ENCODE results near the gene NEK2.
"Not testable (repeated sequence)": the region's sequence is repeated elsewhere in the genome, so short reads cannot be mapped to it uniquely, and the experiment has no call there.

Gene NEK2

DNA sequence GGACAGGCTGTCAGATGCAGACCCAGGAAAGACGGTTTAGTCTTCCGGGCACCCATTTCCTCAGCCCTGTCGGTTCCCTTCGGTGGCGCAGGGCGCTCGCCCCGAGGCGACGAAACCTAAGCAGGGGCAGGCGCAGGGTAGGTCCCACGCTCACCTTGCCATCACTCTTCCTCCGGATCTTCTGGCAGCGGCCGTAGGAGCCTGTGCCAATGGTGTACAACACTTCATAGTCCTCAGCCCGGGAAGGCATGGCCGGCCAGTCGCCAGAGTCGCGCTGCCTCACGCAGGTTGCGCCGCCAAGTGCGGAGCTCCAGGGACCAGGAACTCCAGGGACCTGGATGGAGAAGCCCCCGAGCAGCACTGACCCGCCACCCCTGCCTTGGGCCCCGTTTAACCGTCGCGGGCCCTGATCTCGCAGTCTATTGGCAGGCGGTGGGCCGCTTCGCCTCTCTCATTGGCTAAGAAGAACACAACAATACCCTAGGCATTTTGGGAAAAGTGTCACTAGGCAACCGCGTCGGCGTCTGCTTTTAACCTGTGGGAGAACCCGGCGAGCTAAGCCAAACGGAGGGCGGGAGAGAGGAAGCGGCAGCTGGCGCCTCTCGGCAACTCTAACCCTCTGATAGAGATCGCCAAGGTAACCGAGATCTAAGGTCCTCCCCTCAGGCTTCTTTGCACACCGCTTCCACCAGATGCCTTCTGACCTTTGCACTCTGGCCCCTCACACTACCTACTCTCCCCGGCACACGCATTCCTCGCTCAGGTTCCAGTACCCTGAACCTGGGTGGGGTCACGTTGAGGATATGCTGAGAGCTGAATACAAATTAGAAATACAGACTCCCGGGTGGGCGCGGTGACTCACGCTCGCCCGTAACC, at the start of gene NEK2:
Gene NEK2, minus strand, starts transcription at position 392 of the 876 bp plus-strand sequence. Its CDS starts 142 bp downstream, at position 250.
- peak; percentile 88 for DNase-seq

DNA sequence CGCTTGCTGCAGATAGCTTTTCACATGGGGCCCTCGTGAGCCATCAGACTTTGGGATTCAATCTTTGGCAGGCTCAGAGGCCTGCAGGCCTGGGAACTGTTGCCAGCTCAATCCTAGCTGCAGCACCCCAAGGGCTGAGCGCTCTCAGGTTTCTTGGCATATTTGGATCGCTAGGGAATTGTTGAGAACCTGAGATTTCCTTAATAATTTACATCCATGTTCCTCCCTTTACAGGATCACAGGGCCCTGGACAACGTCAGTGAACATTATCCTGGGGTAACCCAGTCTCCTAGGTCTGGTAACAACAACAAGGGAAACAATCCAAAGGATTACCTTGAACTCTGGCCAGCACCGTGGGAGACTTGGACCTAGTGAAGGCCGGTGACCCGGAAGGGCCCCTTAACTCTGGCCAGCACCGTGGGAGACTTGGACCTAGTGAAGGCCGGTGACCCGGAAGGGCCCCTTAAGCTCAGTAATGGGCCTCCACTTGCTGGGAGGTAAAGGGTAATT, 49.3 kb upstream of the NEK2 start:
- no peak for DNase-seq

DNA sequence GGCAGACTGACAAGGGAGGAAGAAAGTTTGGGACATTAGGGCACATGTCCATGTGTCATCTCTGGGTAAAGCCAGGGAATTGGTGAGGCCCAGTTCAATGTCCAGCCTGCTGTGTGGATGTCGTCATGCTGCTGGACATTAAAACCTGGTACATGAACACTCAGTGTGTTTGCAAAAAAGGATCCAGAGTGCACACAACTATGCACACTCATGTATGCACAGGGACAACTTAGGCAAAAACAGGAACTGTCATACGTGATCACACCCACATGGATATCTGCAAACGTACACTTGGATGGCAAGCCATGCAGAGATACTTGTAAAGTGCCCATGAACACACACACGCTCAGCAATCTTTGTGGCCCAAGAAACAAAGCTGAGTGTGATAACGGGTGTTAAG, 47.9 kb upstream of the NEK2 start:
- DNase-seq: no peak

DNA sequence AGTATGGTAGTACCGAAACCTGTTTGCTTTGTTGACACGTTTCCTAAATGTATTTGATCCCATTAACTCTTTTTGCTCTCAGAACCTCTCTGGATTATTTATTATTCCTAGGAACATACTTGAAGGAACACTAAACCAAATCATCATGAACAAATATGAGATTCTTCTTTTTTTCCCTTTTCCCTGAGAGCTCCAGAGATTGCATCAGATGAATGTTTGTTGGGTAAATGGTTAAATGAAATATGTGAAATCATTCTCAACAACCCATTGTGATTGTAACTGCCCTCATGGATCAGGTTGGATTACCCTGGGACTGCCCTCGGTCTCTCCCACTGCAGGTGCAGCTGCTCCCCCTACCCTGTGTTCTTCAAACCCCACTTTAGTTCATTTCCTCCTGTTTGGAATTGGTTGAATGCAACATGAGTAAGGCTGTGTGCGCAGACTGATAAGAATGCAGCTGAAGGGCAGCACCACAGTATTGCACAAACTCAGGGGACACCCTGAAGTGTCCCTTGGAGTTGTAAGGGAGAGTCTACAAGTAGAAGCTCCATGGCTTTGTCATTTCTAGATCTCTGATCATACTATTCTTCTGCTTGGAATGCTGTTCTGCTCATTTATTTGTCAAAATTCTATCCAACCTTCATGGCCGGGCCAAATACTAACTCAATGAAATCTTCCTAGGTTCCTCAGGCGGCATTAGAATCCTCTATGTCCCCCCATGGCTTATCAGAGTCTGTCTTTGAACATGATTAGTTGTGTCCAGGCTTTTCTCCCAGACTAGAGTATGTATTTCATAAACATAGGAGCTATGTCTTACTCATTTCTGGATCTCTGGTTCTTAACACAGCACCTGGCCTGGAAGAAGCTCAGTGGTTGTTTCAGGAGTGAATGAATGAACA, 47.1 kb upstream of the NEK2 start:
- DNase-seq: no peak

DNA sequence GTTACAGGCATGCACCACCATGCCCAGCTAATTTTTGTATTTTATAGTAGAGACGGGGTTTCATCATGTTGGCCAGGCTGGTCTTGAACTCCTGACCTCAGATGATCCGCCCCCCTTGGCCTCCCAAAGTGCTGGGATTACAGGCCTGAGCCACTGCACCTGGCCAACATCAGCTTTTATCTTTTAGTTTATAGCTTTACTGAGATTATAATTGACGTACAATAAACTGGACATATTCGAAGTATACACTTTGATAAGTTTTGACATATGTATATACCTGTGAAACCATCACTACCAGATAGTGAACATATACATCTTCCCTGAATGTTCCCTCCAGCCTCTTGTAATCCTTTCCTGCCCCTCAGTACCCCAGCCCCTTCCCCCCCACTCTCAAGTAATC, 41.1 kb upstream of the NEK2 start:
- DNase-seq: not testable (repeated sequence)

DNA sequence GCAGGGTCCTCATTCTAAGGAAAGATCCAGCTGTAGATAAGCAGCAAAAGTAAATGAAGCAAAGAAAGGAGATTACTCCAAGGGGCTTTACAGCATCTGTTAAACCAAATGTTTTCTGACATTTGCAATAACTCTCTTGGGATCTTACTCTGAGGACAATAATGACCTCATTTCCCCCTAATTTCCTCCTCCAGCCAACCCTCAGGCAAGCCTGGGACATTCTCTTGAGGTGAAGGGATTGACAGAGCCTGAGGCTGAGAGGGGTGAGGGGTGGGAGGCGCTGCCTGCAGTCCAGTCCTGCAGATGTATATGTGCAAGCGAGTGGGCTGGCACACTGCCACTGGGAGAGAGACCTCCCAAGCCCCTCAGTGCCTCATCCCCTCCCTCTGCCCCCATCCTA, 40.5 kb upstream of the NEK2 start:
- no peak for DNase-seq

DNA sequence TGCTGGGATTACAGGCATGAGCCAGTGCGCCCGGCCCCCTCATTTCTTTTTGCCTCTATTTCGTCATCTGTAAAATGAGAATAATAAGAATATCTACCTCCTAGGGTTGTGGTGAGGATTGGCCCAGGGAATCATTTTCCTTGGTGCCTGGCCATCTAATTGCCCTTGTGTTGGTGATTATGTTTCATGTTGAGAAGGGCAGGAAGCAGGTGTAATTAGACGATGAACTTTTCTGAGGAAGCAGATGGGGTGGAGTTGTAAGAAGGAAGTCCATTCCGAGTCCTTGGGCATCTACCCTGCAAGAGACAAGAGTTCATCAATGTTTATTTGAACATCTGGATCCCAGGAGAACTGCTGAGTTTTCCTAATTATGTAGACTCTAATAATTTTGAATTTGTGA, 38.7 kb upstream of the NEK2 start:
- no peak for DNase-seq

DNA sequence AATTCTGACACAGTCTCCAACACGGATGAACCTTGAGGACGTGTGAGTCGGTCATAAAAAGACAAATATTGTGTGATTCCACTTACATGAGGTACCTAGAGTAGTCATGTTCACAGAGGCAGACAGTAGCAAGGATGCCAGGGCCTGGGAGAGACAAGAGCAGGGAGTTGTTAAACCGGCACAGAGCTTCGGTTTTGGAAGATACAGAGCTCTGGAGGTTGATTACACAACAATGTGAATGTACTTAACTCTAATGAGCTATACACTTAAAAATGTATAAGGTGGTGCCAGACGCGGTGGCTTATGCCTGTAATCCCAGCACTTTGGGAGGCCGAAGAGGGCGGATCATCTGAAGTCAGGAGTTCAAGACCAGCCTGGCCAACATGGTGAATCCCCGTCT, 37.8 kb upstream of the NEK2 start:
- no peak for DNase-seq

DNA sequence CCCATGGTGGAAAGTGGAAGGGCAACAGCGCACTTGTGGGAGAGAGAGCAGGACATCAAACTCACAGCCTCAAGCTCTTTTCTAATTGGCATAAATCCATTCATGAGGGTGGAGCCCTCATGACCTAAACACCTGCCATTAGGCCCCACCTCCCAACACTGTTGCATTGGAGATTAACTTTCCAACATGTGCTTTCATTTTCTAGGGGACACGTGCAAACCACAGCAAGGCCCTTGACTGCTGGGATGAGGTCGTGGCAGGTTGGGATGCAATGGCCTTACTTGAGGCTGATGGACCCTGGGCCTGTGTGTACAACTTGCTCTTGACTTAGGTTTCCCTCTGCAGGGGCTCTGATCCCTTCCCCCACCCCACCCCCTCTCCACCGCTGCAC, 35.9 kb upstream of the NEK2 start:
- no peak for DNase-seq

DNA sequence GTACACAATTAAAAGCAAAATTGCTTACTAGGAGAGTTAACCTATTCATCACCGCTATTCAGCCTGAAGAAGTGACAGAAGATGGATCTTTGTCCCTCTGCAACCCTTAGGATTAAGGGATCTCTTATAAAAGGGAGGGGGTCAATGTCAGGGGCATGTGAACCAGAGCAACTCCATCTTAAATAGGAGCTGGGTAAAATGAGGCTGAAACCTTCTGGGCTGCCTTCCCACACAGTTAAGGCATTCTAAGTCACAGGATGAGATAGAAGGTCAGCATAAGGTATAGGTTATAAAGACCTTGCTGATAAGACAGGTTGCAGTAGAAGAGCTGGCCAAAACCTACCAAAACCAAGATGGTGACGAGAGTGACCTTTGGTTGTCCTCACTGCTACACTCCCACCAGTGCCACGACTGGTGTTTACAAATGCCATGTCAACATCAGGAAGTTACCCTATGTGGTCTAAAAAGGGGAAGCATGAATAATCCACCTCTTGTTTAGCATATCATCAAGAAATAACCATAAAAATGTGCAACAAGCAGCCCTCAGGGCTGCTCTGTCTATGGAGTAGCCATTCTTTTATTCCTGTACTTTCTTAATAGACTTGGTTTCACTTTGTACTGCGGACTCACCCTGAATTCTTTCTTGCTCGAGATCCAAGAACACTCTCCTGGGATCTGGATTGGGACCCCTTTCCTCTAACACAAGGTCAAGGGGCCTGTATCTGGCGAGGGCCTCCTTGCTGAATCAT, 35.3 kb upstream of the NEK2 start:
- DNase-seq: no peak

DNA sequence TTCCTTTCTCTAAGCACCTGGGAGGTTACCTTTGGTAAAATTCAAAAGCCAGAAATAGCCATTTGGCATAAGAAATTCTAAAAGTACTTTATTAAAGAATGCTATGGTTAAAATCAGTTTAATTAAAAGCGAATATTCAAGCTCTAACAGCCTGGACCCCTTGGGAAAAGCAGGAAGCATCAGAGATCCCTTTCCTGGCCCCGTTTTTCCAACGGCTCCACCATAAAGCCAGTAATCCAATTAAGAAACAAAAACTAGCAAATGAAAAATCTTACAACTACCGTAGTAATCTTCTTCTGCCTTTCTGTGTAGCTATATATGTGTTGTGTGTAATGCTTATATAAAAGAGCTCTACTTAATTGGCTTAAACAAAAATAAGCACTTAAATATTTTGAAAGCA, 33.5 kb upstream of the NEK2 start:
- no peak for DNase-seq

DNA sequence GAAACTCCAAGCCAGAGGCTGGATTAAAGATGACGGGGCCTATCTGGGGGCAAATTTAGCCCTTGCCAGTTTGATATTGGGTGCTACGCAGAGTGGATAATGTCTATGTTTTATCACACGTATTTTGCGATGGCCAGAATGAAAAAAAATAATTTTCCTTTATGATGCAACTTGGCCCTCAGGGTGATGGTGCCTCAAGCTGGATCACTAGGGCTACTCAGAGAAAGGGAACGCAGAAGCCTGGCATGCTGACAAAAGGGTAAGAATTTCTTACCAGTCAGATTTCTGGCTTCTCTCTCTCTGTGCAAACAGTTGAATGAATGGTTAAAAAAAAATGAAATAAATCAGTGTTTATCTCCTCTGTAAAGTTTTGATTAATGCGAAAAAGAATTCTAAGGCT, 32.6 kb upstream of the NEK2 start:
- DNase-seq: no peak

DNA sequence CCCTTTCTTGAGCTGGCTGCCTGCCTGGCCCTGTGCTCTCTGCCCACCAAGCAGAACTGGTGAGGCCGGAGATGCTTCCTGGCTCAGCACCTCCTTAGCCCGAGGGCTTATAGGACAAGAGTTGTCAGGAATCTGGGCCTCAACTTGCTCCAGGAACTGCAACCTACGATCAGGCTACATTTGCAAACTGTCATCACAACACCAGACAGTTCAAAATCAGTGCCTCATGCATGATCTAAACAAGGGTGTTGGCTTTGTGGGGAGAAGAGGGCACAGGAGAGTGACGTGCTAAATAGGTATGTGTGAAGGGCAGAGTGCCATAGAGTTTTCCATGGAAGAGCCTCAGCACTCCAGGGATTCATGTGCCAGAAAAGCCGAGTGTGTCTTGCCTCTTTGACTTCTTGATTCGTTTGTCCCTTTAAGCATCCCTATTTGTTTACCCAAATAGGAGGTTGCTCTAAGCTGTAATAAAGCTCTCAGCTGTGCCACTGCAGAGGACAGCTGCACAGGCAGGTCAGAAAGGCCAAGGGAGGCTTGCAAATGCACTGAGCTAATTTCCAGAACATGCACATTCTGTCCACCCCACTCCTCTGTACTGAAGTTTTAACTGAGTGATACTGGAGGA, 30.2 kb upstream of the NEK2 start:
- no peak for DNase-seq

DNA sequence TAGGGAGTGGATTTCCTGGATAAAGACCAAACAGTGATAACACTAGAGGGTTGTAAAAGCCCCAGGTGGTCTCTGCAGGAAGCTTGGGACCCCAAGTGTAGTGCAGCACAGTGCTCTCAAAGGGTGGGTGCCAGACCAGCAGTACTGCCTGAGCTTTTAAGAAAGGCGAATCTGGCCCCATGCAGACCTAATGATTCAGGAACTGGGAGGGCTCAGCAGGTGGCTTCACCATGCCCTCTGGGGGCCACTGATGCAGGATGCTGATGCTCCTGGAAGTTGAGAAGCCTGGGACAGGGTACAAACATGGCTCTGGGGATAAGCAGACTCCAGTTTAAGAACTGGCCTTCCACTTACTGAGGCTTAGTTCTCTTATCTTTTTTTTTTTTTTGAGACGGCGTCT, 29.1 kb upstream of the NEK2 start:
- no peak for DNase-seq

DNA sequence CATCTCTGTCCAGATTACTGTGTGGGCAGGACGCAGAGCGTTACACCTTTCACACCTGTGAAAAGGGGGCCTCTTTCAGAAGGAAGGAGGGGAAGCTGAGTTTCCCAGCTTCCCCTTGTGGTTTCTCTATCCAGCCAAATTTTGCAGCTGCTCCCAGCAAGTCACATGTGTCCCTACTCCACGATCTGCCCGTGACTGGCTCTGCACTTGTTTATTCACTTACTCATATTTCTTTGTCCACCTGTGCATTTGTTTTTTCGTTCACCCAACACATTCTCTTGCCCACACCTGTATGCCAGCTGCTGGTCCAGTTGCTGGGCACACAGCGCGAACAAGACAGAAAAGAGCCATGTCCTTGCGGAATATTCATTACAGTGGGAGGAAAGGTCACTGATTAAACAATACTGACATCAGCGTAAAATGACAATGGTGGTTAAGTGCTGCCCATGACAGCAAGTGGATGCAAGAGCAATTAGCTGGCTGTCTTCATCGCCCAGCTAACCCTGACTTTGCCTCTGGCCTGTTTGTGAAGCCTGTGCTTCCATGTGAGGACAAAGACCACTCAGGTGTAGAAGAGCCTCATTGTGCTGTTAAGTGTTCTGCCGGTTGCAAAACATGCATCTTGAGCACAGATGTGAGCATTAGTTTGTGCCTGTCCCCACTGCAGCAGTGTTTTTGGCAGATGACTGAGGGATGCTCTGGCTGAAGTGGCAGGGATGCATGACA, 28.6 kb upstream of the NEK2 start:
- no peak for DNase-seq

DNA sequence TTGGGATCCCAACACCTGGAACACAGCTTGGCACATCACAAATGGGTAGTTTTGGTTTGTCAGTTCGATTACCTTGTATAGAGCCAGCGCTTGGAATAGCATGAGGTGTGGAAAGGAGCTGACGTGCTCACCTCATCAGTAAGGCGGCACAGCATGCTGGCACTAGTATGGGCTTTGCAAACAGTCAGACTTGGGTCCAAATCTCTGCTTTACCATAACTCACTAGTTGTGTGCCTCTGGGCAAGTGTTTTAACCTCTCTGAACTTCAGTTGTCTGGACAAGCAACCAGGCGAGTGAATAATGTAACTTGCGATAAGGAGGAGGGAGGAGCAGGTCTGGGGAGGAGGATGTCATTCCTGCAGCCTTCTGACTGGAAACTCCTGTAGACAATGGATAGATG, 26.3 kb upstream of the NEK2 start:
- DNase-seq: no peak

DNA sequence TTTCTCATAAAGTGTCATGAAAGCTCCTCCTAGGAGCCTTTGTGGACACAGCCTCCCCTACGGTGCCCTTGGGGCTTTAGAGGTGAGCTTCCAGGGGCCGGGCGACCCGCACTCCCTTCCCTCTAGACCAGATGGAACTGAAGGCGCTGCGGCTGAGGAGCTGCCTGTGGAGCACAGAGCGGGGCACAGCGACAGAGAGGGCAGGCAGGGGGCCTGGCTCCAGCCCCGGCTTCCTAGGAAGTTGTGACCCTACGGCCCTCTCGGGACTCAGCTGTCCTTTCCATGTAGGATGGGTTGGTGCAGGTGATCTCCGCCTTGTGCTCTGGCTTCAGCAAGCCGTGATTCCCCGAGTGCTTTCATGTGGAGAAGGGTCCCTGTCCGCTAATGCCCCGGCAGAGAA, 23.6 kb upstream of the NEK2 start:
- no peak for DNase-seq

DNA sequence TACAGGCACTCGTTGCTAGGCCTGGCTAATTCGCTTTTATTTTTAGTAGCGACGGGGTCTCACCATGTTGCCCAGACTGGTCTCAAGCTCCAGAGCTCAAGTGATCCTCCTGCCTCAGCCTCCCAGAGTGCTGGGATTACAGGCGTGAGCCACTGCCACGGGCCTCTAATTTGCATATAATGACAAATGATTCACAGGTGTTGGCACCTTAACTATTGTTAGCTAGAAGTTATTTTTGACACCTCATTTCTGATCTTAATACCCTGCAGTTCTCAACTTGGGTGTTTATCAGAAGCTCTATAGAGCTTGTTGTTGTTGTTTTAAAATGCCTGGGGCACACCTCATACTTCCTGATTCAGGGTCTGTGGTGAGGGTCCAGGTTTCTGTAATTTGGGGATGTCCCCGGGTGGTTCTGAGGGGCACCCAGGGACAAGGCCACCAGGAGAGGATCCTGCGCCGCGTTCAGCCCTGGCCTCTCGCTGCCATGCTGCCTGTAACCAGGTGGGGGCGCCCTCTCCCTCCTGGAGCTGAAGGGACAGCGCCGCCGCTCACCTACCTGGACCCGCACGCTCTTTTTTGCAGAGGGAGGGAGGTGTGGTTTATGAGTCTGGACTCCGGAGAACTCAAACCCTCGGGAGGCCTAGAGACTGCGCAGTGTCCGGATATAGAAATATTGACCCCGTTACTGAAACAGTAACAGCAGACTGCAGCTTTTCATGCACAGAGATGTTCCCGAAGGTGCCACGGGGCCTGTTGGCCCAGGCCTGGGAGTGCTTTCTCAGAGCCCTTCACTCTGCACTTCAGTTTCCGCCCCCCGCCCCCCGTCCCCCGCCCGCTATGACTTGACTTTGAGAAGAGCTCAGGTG, 23.0 kb upstream of the NEK2 start:
- peak; percentile 82 for DNase-seq

DNA sequence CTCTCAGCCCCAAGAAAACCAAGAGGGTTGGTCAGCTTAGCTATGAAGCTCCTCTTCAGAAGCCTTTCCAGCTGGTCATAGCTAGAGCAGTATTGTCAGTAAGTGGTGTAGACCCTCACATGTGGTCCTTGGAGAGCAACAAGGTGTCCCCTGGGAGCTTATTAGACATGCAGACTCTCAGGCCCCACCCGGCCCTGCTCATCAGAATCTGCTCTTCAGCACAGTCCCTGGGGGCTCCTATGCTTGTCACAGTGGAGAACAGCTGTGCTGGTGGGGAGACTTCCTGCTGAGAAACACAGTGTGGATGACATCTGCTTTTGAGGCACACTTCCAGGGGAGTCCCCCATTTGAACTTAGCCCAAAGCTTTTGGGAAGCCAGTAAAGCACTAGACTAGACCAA, 21.9 kb upstream of the NEK2 start:
- DNase-seq: no peak

DNA sequence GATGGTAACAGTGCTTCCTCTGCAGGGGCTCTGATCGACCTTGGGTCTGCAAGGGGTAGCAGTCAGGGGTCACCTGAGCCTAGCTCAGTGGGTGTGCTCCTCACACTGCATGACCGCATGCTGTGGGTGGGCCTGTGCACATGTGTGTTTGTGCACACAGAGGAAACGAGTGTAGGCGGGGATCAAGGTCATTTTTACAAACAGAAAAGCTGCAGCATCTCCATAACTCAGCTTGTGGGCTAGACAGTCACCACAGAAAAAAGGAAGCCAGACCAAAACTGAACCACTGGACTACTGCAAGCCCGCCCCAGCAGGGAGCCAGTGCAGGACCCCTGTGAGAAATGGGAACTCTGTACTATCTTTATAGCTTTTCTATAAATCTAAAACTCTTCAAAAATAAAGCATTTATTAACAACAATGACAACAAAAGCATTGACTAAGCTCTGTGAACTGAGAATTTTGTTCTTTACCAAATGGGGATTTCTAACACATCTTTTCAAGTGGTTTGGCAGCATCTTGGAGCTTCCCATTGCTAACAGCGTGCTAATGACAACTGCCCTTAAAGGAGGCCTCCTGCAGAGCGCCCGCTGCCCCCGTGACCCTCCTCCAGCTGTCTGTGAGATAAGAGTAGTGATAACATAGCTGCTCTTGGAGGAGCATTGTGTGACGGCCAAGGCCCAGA, 19.9 kb upstream of the NEK2 start:
- DNase-seq: no peak
